H9 (cell line): Measurements from ENCODE around the gene PTP4A2. TPM values are rescaled to one million over a fixed set of nuclear protein-coding genes. Genes with fewer than 3 reads are reported as not detected.

Experiments
- DNase-seq: peaks from one replicate; pipeline ENCODE4 v3.0.0-alpha.2; 2017
- H2AFZ ChIP-seq: one replicate; pipeline ENCODE4 v1.6.1; 2013; ENCODE audit warnings: mild to moderate bottlenecking, low read length, control low read depth, moderate library complexity
- H2AK5ac ChIP-seq: 2 replicates; pipeline ENCODE4 v1.6.1; 2013; ENCODE audit warnings: low read length, control low read depth, mixed read lengths; ENCODE audit not compliant: insufficient read length
- H2BK120ac ChIP-seq: one replicate; pipeline ENCODE4 v1.6.1; 2013; ENCODE audit warnings: low read depth, mild to moderate bottlenecking, low read length, control low read depth, inconsistent platforms; ENCODE audit not compliant: poor library complexity, severe bottlenecking
- H2BK12ac ChIP-seq: 2 replicates; pipeline ENCODE4 v1.6.1; 2013; ENCODE audit warnings: low read length, control low read depth, mixed read lengths, low read depth; ENCODE audit not compliant: insufficient read length
- H2BK15ac ChIP-seq: 2 replicates; pipeline ENCODE4 v1.6.1; 2013; ENCODE audit warnings: low read depth, low read length, control low read depth
- H2BK20ac ChIP-seq: one replicate; pipeline ENCODE4 v1.6.1; 2013; ENCODE audit warnings: low read depth, mild to moderate bottlenecking, low read length, control low read depth, inconsistent platforms; ENCODE audit not compliant: poor library complexity, severe bottlenecking
- H2BK5ac ChIP-seq: 2 replicates; pipeline ENCODE4 v1.6.1; 2013; ENCODE audit warnings: low read length, control low read depth, mixed read lengths; ENCODE audit not compliant: insufficient read length
- H3K14ac ChIP-seq: 2 replicates; pipeline ENCODE4 v1.6.1; 2013; ENCODE audit warnings: low read length, control low read depth; ENCODE audit not compliant: insufficient read depth
- H3K18ac ChIP-seq: 2 replicates; pipeline ENCODE4 v1.6.1; 2013; ENCODE audit warnings: low read depth, mild to moderate bottlenecking, mixed read lengths, low read length, control low read depth; ENCODE audit not compliant: insufficient read length
- H3K23ac ChIP-seq: 2 replicates; pipeline ENCODE4 v1.6.1; 2013; ENCODE audit warnings: low read length, control low read depth, mixed read lengths, low read depth; ENCODE audit not compliant: insufficient read length
- H3K23me2 ChIP-seq: 2 replicates; pipeline ENCODE4 v1.6.1; 2013; ENCODE audit warnings: low read depth, mild to moderate bottlenecking, mixed read lengths, low read length, control low read depth; ENCODE audit not compliant: insufficient read length, poor library complexity, severe bottlenecking
- H3K27ac ChIP-seq: 2 replicates; pipeline ENCODE4 v1.5.1; 2013; ENCODE audit warnings: low read length, control low read depth, mixed read lengths, low read depth; ENCODE audit not compliant: insufficient read length
- H3K27me3 ChIP-seq: 2 replicates; pipeline ENCODE4 v1.6.1; 2013; ENCODE audit warnings: low read length, control low read depth, inconsistent platforms; ENCODE audit not compliant: insufficient read depth
- H3K4ac ChIP-seq: 2 replicates; pipeline ENCODE4 v1.6.1; 2013; ENCODE audit warnings: low read depth, mild to moderate bottlenecking, control low read depth, inconsistent platforms, low read length, moderate library complexity
- H3K4me1 ChIP-seq: 2 replicates; pipeline ENCODE4 v1.6.1; 2013; ENCODE audit warnings: low read length, control low read depth, inconsistent platforms; ENCODE audit not compliant: insufficient read depth
- H3K4me2 ChIP-seq: 2 replicates; pipeline ENCODE4 v1.6.1; 2013; ENCODE audit warnings: low read length, control low read depth, mixed read lengths; ENCODE audit not compliant: insufficient read length, insufficient read depth
- H3K56ac ChIP-seq: 2 replicates; pipeline ENCODE4 v1.6.1; 2013; ENCODE audit warnings: low read depth, mild to moderate bottlenecking, mixed read lengths, low read length, control low read depth; ENCODE audit not compliant: insufficient read length
- H3K79me1 ChIP-seq: 2 replicates; pipeline ENCODE4 v1.6.1; 2013; ENCODE audit warnings: low read depth, mild to moderate bottlenecking, moderate library complexity, low read length, control low read depth, inconsistent platforms; ENCODE audit not compliant: insufficient read depth, poor library complexity, severe bottlenecking
- H3K79me2 ChIP-seq: 2 replicates; pipeline ENCODE4 v1.6.1; 2013; ENCODE audit warnings: low read length, control low read depth, inconsistent platforms; ENCODE audit not compliant: insufficient read depth
- H3K9ac ChIP-seq: 2 replicates; pipeline ENCODE4 v1.6.1; 2013; ENCODE audit warnings: low read length, control low read depth, mixed read lengths; ENCODE audit not compliant: insufficient read length; ENCODE audit errors: extremely low read depth
- H3K9me3 ChIP-seq: one replicate; pipeline ENCODE4 v1.6.1; 2013; ENCODE audit warnings: low read depth, low read length, inconsistent platforms; ENCODE audit not compliant: control insufficient read depth
- H3T11ph ChIP-seq: one replicate; pipeline ENCODE4 v1.6.1; 2013; ENCODE audit warnings: mild to moderate bottlenecking, low read length, control low read depth, inconsistent platforms
- H4K20me1 ChIP-seq: one replicate; pipeline ENCODE4 v1.6.1; 2013; ENCODE audit not compliant: control insufficient read depth, insufficient read length, insufficient read depth
- H4K5ac ChIP-seq: 2 replicates; pipeline ENCODE4 v1.6.1; 2013; ENCODE audit warnings: low read depth, mild to moderate bottlenecking, mixed read lengths, low read length, control low read depth; ENCODE audit not compliant: insufficient read length
- H4K8ac ChIP-seq: replicated peaks from 2 replicates; pipeline ENCODE4 v1.6.1; 2013; ENCODE audit warnings: low read length, control low read depth, mixed read lengths, low read depth; ENCODE audit not compliant: insufficient read length
- H4K91ac ChIP-seq: 2 replicates; pipeline ENCODE4 v1.6.1; 2013; ENCODE audit warnings: low read depth, mild to moderate bottlenecking, moderate library complexity, mixed read lengths, low read length, control low read depth; ENCODE audit not compliant: insufficient read length
- H3K27ac Mint-ChIP-seq, 3 experiments: 2 replicates in 2 of 3; 3 replicates in 1 of 3; pipeline ENCODE4 v1.8.0; 2020 to 2021; ENCODE audit warnings: mixed read lengths in 3 of 3, mild to moderate bottlenecking in 1 of 3, moderate library complexity in 1 of 3
- H3K27me3 Mint-ChIP-seq: 2 replicates; pipeline ENCODE4 v1.8.0; 2021; ENCODE audit warnings: low read depth, mild to moderate bottlenecking, moderate library complexity, mixed read lengths
- H3K36me3 Mint-ChIP-seq, 3 experiments: 2 replicates in 2 of 3; 3 replicates in 1 of 3; pipeline ENCODE4 v1.8.0; 2020 to 2021; ENCODE audit warnings: low read depth in 3 of 3, mixed read lengths in 3 of 3; ENCODE audit not compliant: insufficient read depth in 1 of 3
- H3K4me1 Mint-ChIP-seq, 2 experiments: 2 replicates each; pipeline ENCODE4 v1.8.0; 2020; ENCODE audit warnings: mixed read lengths in 2 of 2
- H3K4me3 Mint-ChIP-seq, 2 experiments: 2 replicates in 1 of 2; 3 replicates in 1 of 2; pipeline ENCODE4 v1.8.0; 2020 to 2021; ENCODE audit warnings: mild to moderate bottlenecking in 2 of 2, mixed read lengths in 2 of 2, moderate library complexity in 1 of 2
- H3K9me3 Mint-ChIP-seq, 2 experiments: 2 replicates in 1 of 2; 3 replicates in 1 of 2; pipeline ENCODE4 v1.8.0; 2020; ENCODE audit warnings: mild to moderate bottlenecking in 2 of 2, mixed read lengths in 2 of 2, moderate library complexity in 1 of 2
- CTCF ChIP-seq: fragments of 200-600 bp; sonication (generic); conservative IDR thresholded peaks from 3 replicates; pipeline ENCODE4 v1.8.0; 2021; ENCODE audit warnings: antibody characterized with exemption, mild to moderate bottlenecking
- WGBS: extraction: QIAGEN DNeasy Blood & Tissue Kit; methylation state at CpG from one replicate; pipeline ENCODE4 v1.1.7; 2013; ENCODE audit warnings: missing lambda C conversion rate, low lambda C conversion rate, mixed read lengths; ENCODE audit not compliant: insufficient read length; ENCODE audit errors: extremely low coverage; 5-methylcytosine and 5-hydroxymethylcytosine counted together
- total RNA-seq: library from RNA; stranded (reverse); gene quantifications from 2 replicates; pipeline ENCODE4 v1.2.1, GENCODE V29; 2021

Gene PTP4A2
- total RNA-seq, 1 experiment from 2014 or later, result 192 TPM

GRCh38 chr1:31859719-31860118, 78.4 kb downstream of the PTP4A2 start:
- Mint-ChIP-seq H3K9me3 (no peaks in the 10 kb centered on the region), H3K4me3 (no peak overlapping the region), H3K36me3 (no peaks in the 10 kb centered on the region), H3K27ac (no peak overlapping the region; a peak in 1 of 7 replicates), H3K4me1 (no peaks in the 10 kb centered on the region), H3K27me3 (no peaks in the 10 kb centered on the region; the same call in 1 of the 2 replicates)
- Histone ChIP-seq H2BK120ac (no peak overlapping the region), H4K8ac (no peak overlapping the region), H4K91ac (no peak overlapping the region), H3K23ac (no peak overlapping the region), H4K5ac (no peak overlapping the region), H4K20me1 (no peaks in the 10 kb centered on the region), H3K14ac (no peak overlapping the region), H3K4me1 (no peaks in the 10 kb centered on the region), H3K79me2 (no peaks in the 10 kb centered on the region), H2AK5ac (no peak overlapping the region), H3K79me1 (no peaks in the 10 kb centered on the region), H3K27ac (no peak overlapping the region), H2AFZ (no peak overlapping the region), H3K23me2 (no peaks in the 10 kb centered on the region), H3K4me2 (no peak overlapping the region), H3T11ph (no peak overlapping the region), H2BK20ac (no peak overlapping the region), H3K27me3 (no peaks in the 10 kb centered on the region), H2BK5ac (no peak overlapping the region), H3K4ac (no peak overlapping the region), H3K56ac (no peak overlapping the region), H3K9me3 (no peaks in the 10 kb centered on the region), H2BK12ac (no peak overlapping the region), H2BK15ac (no peak overlapping the region), H3K18ac (no peak overlapping the region), H3K9ac (no peak overlapping the region)
- TF ChIP-seq CTCF, result no peak
- WGBS, result no CpG with 5 or more reads among the region's 2 CpGs
- no peak for DNase-seq
